Renal pelvis (tissue), 4 donors: ENCODE data around the gene CEP85L. TPM values are rescaled to one million over a fixed set of nuclear protein-coding genes. Genes with fewer than 3 reads are reported as not detected.

ENCODE experiments used
- DNase-seq: peaks from one replicate; pipeline ENCODE4 v3.0.0-alpha.2; 2013
- polyA plus RNA-seq, 3 donors: library from polyadenylated mRNA; unstranded; fragments of 120-200 nt; gene quantifications; one replicate each; pipeline ENCODE4 v1.2.1, GENCODE V29; 2013; ENCODE audit not compliant: insufficient read length in 3 of 3

The CEP85L gene
- polyA plus RNA-seq, 3 donors, result 6.3 to 6.4 (median 6.4) TPM

DNA sequence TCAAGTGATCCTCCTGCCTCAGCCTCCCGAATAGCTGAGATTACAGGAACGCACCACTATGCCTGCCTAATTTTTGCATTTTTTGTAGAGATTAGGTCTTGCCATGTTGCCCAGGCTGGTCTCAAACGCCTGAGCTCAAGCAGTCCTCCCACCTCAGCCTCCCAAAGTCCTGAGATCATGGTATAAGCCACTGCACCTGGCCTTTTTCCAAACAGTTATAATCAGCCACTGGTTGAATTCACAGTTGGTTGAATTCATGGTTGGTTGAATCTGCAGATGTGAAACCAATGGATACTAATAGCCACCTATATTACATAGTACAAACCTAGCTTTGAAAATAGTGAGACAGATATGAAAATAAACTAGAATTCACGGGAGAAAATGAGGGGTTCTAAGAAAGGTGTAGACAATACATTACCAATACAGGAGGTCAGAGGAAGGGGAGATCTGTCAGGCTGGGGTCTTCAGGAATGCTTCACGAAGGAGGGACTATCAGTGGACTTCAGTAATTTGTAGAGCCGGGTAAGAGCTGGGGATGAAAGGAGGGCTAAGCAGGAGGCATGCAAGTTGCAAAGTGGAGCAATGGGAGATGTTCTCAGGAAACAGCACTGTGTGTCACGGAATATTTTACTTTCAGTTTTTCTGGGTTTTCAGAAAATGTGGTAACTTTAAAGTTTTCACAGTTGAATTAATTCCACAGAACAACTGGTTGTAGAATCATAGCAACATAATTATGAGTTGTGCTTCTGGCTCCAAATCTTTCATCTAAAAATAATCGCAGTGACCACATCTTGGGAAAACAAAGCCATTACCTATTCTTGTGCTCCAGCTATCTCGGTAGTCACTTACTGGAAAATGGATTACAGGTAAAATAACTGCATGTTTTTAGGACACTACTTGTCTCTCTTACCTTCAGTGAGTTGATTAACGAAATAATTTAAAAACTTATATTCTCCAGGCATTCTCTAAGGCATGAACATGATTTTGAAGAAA is 12.9 kb upstream of the CEP85L start:
- DNase-seq, result no peak

- no peak for DNase-seq
These were observed 10.4 kb upstream of the CEP85L start for GRCh38 chr6:118661831-118662230.

DNA sequence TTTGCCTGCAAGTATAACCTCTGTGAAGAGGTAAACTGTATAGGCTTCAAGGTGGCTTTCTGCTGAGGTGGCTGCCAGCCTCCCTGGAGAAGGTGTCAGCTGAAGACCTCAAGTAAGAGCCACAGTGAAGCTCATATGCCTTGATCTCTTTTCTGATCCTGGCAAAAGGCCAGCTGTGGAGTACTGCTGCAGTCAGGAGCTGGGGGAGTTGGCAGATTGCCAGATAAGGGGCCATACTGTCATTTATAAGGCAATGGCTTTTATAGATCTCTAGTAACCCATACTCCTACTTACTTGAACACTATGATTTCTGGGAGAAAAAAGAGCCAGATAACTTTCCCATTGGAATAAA is 8.8 kb upstream of the CEP85L start:
- no peak for DNase-seq

DNA sequence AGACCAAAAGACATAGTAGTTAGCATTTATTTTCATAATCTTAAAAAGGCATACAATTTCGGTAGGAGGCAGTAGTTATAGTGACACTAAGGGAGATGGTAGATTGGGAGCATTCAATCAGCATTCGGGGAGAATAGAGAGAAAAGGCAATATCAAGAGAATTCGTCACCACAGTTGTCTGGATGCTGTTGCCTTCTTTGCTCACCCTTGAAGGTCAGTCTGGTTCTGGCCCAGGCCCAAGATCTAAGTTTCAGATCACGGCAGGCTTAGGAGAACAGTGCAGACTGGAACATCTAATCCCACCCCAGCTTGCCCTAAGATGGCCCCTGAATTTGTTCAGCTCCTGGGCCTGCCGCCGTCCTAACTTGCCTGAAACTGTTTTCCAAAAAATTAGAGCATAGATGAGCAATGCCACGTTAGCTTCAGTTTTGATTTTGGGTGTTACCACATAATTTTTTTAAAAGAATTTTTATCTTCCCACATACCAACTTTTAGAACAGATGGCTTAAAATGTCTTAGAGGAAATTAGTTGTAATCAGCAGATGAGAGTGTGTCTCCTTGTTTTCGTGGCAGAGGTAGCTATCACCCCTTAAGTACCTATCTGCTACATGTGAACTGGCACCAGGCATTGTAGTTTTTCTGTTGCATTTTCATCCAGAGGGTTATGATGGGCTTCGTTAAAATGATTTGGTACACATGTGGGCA is 8.3 kb upstream of the CEP85L start:
- DNase-seq, result no peak

DNA sequence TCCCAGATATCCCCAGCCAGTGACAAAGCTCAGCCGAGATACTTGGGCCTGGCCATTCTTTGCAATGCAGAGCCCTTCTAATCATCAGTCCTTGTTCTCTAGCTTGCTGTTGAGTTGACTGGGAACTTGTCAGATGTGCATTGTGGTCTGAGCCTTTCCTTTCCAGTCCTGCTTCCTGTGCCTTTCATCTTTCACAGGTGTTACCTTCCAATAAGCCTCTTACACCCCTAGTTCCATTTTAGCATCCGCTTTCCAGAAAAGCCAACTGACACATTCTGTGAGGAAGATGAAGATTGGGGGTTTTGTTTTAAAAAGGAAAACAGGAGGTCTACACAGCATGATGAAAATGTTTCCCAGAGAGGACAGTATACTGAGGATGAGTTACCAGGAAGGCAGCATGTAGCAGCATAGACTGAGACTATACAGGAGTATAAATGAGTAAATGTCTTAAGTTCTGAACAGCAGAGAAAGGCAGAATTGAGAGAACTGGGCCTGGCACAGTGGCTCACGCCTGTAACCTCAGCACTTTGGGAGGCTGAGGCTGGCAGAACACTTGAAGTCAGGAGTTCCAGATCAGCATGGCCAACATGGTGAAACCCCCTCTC is 5.6 kb upstream of the CEP85L start:
- no peak for DNase-seq

DNA sequence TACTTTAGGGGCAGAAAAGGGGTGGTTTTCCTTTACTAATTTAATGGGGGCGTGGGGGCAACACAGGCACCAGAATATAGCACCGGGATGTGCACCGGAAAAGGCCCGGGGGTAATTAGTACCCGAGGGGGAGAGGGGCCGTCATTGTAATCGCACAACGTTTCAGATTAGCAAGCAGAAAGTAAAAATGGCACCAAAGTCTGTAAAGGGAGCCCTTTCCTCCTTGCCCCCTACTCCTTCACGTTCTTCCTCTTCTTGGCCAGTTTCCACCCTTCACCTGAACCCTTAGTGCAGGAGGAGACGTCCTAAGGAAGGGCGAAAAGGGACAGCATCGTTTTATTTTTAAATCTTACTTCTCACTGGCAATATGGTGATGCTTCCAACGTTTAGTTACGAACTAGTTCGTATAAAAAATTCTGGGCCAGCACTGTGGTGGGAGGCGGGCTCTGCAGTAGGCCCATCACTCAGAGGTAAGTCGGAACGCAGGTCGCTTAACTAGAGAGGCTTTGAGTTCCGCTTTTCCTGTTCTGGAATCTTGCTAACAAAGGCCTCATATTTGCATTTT is 742 bp upstream of the CEP85L start:
- DNase-seq, result no peak

- peak; percentile 26 for DNase-seq
These were observed 659 bp downstream of the CEP85L start for GRCh38 chr6:118650582-118651281.

DNA sequence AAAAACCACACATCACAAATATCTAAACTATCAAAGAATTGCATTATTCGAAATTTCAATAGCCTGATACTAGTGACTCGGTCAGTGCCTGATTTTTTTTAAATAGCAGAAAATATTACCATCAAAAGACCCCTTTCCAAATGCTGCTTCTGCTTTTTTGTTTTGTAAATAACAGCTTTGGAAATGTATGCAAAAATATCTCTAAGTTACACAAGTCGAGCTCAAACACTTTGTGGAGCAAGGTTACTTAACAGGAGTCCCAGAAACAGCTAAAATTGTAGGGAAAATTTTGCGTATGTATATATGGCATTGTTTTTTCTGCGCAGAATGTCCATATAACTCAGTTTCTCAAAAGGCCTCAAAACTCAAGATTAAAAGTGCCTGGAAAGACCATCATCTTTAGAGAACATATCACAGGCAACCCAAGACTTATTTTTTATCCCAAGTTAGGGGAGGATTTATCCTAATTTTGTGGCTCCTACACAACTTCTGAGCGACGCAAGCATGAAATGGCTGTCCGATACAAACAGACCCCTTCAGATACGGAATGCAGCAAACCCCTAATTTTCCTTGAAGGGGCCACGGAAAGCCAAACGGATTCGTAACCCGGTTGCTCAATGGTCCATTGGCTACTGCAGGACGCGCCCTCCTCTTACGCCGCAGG is 1.3 kb downstream of the CEP85L start:
- peak; percentile 59 for DNase-seq

GRCh38 chr6:118648866-118649554 is 2.4 kb downstream of the CEP85L start:
- no peak for DNase-seq

- no peak for DNase-seq
These were observed 4.4 kb downstream of the CEP85L start for GRCh38 chr6:118646977-118647376.

GRCh38 chr6:118645395-118645794 is 6.0 kb downstream of the CEP85L start:
- DNase-seq, result no peak

DNA sequence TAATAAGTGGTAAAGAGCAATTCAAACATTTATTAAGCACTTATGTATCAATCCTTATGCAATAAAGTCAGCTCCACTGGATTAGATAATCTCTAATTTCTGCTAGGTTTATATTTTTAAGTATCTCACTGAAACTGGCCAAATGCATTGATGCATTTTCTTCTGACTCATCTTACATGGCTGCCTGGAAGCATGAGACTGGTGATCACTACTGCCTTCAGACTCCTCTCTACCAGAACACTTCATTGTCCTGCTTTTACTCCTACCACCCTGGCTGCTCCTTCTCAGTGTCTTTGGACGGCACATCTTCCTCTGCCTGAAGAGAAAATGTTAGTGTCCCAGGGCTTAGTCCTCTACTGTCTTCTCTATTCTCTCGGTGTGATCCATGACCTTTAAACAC is 7.4 kb downstream of the CEP85L start:
- no peak for DNase-seq

GRCh38 chr6:118641042-118641441 is 10.3 kb downstream of the CEP85L start:
- DNase-seq, result no peak

- DNase-seq, result no peak
These were observed 12.1 kb downstream of the CEP85L start for GRCh38 chr6:118639054-118639964.

DNA sequence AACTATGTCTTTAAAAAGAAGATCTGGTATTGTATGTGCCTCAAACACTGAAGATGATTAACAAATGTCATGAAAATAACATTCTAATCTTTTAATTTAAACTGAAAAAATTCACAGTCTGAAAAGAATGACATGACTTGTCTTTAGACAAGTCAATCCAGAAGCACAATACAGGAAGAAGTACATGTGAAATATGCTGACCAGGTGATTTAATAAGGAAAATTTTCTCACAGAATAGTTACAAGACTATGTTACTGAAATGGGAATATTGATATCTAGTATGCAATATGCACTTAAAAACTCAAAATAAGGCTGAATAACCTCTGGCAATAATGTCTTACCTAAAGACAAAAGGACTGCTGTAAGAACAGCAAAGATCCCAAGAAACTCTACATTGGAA is 13.1 kb downstream of the CEP85L start:
- no peak for DNase-seq

- no peak for DNase-seq
These were observed 15.3 kb downstream of the CEP85L start for GRCh38 chr6:118635909-118636735.

DNA sequence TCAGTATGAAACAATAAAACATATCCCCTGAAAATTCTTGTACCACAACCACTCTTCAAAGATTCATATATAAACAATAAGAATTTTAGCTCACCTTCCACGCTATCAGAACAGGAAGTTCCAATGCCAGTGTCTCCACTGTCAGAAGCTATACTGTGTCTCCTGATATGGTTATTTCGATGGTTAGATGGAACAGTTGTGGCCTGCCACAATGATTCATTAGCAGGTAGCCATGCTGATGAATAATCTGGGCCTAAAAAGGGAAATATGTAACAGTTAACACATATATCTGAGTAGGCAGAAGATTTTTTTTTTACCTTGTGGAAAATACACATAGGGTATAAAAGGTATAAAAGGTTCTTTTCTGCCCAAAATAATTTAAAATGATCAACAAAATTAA is 19.0 kb downstream of the CEP85L start:
- no peak for DNase-seq

DNA sequence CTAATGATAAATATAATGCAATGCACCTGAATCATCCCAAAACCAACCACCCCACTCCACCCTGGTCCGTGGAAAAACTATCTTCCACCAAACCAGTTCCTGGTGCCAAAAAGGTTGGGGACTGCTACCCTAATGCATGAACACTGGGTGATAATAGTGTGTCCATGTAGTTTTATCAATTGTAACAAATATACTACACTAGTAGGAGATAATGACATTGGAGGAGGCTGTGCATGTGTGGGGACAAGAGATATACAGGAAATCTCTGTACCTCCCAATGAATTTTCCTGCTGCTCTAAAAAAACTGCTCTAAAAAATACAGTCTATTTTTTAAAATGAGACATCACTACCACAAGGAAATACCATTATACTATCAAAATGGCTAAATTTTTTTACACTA is 20.5 kb downstream of the CEP85L start:
- no peak for DNase-seq

DNA sequence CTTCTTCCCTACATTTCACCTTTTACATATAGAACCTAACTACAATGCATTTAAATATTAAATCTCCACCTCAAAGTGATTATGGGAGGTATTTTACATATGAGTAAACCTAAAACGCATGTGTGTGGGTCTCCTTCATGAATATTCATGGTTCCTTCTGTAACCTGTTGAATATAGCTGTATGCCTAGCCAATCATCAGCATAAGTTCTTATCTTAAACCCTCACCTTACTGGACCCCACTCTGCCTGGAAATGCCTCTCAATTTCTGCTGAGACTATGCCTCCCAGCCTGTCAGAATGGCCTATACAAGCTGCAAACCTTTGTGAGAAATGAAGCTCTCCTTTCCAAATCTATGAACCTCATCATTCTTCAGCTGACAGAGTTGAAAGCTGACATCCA is 21.3 kb downstream of the CEP85L start:
- DNase-seq, result no peak
